Stimulated activated CD8-positive, alpha-beta memory T cell treated with anti-CD3 and anti-CD28 coated beads, Interleukin-4, amount 100 ng/mL, for 4 hours (primary cell): Measurements from ENCODE around the gene GZMH.
"Not testable (repeated sequence)": the region's sequence is repeated elsewhere in the genome, so short reads cannot be mapped to it uniquely, and the experiment has no call there.

Experiments
- DNase-seq, 2 donors: peaks; one replicate each; pipeline ENCODE4 v3.0.0-alpha.2; 2020; ENCODE audit warnings: low read depth in 2 of 2, low spot score in 1 of 2

The GZMH gene

GRCh38 chr14:24609655-24610344 is at the start of gene GZMH:
Gene GZMH (minus strand): TSS chr14:24609685. CDS start chr14:24609613, 72 bp downstream.
- DNase-seq: no peak

DNA sequence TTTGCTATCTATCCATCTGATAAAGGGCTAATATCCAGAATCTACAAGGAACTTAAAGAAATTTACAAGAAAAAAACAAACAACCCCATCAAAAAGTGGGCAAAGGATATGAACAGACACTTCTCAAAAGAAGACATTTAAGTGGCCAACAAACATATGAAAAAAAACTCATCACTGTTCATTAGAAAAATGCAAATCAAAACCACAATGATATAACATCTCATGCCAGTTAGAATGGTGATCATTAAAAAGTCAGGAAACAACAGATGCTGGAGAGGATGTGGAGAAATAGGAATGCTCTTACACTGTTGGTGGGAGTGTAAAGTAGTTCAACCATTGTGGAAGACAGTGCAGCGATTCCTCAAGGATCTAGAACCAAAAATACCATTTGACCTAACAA is 38.9 kb upstream of the GZMH start:
- DNase-seq: not testable (repeated sequence)

DNA sequence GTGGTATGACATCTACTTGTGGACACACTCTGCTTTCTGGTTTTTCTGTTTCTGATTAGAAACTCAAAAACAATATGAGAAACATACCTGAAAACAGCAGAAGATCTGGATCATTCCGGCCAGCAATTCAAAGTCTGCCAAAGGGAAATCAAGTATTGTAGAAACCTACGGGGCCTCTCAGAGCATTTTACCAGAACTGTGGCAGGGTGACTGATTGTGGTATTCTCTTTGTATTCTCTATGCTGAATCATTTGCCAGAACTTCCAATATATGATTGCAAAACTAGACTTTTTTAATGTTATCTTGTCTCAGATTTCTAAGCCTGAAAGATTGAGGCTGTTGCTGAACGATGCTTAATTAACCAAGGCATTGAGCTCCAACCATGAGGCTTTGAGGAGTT is 30.4 kb upstream of the GZMH start:
- DNase-seq: no peak

- DNase-seq: no peak
Measured at GRCh38 chr14:24639270-24639669, 29.8 kb upstream of the GZMH start.

GRCh38 chr14:24634158-24634557 is 24.7 kb upstream of the GZMH start, which contains the start of gene GZMB:
Gene GZMB (minus strand): TSS chr14:24634190. CDS start chr14:24634160, 30 bp downstream.
- DNase-seq: peak; percentile 57 to 78

DNA sequence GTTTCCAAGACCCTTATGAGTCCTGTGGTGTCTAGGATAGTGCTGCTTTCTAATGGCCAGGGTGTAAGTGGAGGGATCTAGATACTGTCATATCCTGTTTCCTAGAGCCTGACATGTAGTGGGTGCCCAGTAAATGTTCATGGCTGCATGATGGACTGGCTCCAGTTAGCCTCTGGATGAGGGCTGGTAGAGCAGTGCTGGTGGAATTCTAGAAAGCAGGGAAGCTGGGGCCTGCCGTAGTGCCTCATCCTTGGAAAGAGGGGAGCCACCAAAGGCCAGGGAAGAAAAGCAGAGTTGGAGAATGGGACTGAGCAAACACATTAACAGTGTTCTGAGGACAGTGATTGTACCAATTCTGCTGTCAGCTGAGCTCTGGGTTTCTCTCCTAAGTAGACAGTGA is 23.9 kb upstream of the GZMH start:
- no peak for DNase-seq

DNA sequence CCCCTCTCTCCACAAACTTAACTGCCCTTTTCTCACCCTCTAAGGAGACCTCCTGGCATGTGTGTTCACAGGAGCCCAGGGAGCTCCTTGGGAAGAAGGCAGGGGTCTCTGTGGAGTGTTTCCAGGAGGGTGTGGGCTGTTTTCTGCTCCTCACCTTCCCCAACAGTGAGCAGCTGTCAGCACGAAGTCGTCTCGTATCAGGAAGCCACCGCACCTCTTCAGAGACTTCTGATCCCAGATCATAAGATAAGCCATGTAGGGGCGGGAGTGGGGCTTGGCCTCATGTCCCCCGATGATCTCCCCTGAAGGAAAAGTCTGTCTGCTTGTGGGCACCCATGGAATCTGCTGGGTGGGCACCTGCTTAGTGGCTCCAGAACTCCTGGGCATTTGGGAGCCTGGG is 23.3 kb upstream of the GZMH start:
- no peak for DNase-seq

- DNase-seq: no peak
Measured at GRCh38 chr14:24632336-24632735, 22.9 kb upstream of the GZMH start.

- DNase-seq: no peak
Measured at GRCh38 chr14:24631749-24632335, 22.4 kb upstream of the GZMH start.

DNA sequence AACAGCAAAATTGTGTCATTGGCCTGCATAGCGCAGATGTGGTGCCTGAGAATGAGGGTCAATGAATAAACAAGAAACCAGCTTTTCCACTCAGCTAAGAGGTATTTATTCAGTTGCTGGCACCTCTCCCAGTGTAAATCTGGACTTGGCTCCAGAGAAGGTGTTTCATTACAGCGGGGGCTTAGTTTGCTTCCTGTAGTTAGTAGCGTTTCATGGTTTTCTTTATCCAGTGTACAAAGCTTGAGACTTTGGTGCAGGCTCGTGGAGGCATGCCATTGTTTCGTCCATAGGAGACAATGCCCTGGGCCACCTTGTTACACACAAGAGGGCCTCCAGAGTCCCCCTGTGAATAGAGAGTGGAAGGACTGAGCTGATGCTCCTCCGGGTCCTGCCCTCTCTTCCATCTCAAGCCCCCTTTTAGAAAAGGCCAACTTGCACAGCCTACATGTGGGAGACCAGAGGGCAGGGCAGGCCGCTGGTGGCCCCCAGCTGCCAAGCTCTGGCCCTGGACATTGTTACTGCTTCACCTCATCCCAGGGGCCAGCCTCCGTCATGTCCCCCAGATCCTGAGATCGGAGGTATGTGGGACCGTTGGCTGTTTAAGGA is 21.5 kb upstream of the GZMH start:
- DNase-seq: no peak

- DNase-seq: no peak
Measured at GRCh38 chr14:24630087-24630871, 20.8 kb upstream of the GZMH start.

DNA sequence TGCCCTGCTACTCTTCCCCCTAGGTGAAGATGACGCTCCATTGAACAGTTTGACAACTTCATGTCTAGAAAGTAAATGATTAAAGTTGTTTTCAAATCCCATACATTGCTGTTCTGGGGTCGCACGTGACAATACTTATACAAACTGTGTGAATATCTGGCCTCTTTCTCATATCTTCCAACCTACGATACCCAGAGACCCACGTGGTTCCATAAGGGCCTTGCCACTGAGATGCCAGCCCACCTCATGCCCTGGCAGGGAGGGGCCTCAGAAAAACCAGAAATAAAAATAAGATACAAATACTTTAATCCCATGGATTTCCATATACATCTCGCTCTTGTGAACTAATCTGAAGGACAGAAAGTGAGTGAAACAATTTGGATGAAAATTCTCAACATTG is 20.0 kb upstream of the GZMH start:
- no peak for DNase-seq

DNA sequence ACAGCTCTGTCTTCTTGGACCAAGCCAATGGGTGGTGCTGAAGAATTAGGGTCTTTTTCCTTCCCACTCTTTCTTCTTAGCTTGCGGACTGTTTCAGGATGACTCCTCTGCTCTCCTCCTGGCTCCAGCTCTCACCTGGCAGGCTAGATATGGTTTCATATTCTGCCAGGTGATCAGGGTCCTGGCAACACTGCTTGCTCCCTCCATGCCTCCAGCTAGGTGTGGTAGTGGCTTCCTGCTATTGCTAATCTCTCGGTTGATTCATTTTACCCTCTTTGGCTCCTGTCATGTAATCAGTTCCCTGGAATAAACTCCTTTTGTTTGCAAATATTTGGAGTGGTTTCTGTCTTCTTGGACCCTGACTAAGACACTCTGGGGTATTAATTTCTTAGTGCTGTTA is 4.3 kb upstream of the GZMH start:
- DNase-seq: no peak

DNA sequence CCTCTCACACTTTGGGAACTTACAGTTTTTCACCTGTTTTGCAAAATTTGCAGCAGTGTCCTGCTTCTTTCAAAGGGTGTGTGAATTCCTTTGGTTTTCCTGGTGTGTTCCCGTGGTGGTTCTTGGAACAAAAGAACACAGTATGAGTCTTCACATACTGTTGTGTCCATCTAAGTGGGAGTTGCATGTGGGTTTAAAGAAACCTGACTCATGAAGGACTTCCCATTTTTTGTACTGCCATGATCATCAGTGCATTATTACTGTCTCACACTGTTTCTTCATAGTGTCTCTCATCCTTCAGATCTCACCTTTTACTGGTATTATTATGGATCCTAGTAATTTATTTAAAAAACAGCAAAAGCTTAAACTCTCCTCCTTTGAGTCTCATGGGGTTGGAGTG is 3.8 kb upstream of the GZMH start:
- no peak for DNase-seq

- DNase-seq: no peak
Measured at GRCh38 chr14:24612196-24612595, 2.7 kb upstream of the GZMH start.

GRCh38 chr14:24607635-24608514 is 1.6 kb downstream of the GZMH start:
- no peak for DNase-seq

- no peak for DNase-seq
Measured at GRCh38 chr14:24607081-24607480, 2.4 kb downstream of the GZMH start.

DNA sequence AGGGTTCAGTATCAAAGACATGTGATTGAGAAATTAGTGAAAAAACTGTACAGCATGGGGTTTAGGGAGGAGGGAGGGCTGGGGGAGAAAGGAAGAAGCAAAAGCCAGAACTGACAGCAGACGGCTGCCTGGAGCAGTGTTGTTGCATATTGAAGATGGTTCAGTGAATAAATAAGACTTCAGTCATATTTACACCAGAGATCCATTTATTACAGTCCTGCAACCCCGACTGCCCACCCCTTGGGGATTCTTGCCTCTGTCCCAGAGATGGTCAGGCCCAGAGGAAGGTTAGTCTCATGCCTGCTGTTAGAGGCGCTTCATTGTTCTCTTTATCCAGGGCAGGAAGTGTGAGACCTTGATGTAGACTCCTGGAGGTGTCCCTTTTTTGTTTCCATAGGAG is 3.2 kb downstream of the GZMH start:
- DNase-seq: no peak

DNA sequence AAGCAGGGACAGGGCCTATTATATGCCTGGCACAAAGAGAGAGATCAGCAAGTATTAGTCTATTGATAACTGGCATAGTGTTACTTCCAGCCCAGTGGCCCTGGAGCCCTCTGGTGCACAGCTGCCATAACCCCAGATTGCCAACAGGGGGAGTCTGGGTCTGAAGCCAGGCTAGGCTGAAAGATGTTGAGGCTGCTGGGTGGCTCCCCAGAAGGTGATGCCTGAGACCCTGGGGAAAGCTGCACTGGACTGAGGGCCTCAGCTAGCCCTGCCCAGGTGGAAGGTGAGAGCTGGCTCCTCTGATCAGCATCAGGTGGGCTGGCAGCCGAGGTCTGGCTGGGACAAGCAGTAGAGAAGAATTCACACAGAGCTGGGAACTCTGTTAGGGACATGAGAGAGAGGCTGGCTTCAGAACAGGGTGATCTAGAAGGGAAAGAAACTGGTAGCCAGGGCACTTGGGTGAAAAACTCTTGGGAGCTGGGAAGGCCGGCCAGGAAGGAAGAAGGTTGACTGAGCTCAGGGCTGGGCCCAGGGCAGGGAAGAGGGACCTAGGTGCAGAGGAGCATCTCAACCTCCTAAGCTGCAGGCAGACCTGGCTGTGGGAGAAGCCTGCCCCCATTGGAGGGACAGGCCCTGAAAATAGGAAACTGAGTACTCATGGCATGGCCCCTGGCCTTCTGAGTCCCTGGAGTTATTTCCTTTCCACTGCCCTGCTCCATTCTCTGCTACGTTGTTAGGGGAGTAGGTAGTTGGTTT is 3.9 kb downstream of the GZMH start:
- DNase-seq: peak; percentile 48 to 54

DNA sequence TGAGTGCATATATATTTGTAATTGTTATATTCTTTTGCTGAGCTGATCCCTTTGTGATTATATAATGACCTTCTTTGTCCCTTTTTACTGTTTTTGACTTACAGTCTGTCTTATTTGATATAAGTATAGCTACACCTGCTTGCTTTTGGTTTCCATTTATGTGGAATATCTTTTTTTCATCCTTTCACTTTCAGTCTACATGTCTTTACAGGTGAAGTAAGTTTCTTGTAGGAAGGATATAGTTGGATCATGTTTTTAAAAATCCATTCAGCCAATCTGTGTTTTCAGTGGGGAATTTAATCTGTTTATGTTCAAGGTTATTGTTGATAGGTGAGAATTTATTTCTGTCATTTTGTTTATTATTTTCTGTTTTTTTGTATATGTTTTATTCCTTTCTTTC is 12.1 kb downstream of the GZMH start:
- no peak for DNase-seq
